GM23338 (cell line): ENCODE measurements around the gene TCFL5. TPM values are rescaled to one million over a fixed set of nuclear protein-coding genes. Genes with fewer than 3 reads are reported as not detected.

Experiments used
- ATAC-seq: fragments of 200-7000 bp; cut with Tn5 transposase; 3 replicates; pipeline ENCODE4 v1.9.1; 2020
- DNase-seq: peaks from one replicate; pipeline ENCODE4 v3.0.0-alpha.2; 2015; ENCODE audit warnings: low spot score
- H2AFZ ChIP-seq: fragments of 200-600 bp; sonication (generic); 2 replicates; pipeline ENCODE4 v1.8.0; 2016; ENCODE audit warnings: antibody characterized with exemption, mild to moderate bottlenecking, moderate library complexity
- H3F3A ChIP-seq: fragments of 200-600 bp; sonication (generic); replicated peaks from 2 replicates; pipeline ENCODE4 v1.8.0; 2017; ENCODE audit warnings: antibody characterized with exemption, mixed run types, low read depth
- H3K27ac ChIP-seq: fragments of 200-600 bp; sonication (generic); 2 replicates; pipeline ENCODE4 v1.6.1; 2016; ENCODE audit warnings: low read depth
- H3K27me3 ChIP-seq: fragments of 200-600 bp; sonication (generic); 2 replicates; pipeline ENCODE4 v1.8.0; 2016; ENCODE audit warnings: mild to moderate bottlenecking, mixed run types, moderate library complexity; ENCODE audit not compliant: insufficient read depth
- H3K36me3 ChIP-seq: fragments of 200-600 bp; sonication (generic); 2 replicates; pipeline ENCODE4 v1.8.0; 2016; ENCODE audit warnings: mild to moderate bottlenecking; ENCODE audit not compliant: insufficient read depth
- H3K4me1 ChIP-seq: fragments of 200-600 bp; sonication (generic); 2 replicates; pipeline ENCODE4 v1.8.0; 2016; ENCODE audit warnings: mild to moderate bottlenecking, moderate library complexity; ENCODE audit not compliant: insufficient read depth
- H3K4me2 ChIP-seq: fragments of 200-600 bp; sonication (generic); 2 replicates; pipeline ENCODE4 v1.7.1; 2017; ENCODE audit warnings: mixed run types
- H3K4me3 ChIP-seq: fragments of 200-600 bp; sonication (generic); 2 replicates; pipeline ENCODE4 v1.6.1; 2016; ENCODE audit warnings: mixed run types
- H3K79me2 ChIP-seq: fragments of 200-600 bp; sonication (generic); replicated peaks from 2 replicates; pipeline ENCODE4 v1.8.0; 2017; ENCODE audit warnings: mild to moderate bottlenecking; ENCODE audit not compliant: insufficient read depth
- H3K9me2 ChIP-seq: fragments of 200-600 bp; sonication (generic); 2 replicates; pipeline ENCODE4 v1.8.0; 2017; ENCODE audit not compliant: insufficient read depth
- H4K20me1 ChIP-seq: fragments of 200-600 bp; sonication (generic); replicated peaks from 2 replicates; pipeline ENCODE4 v1.8.0; 2017; ENCODE audit warnings: mild to moderate bottlenecking; ENCODE audit not compliant: insufficient read depth
- H3K27ac Mint-ChIP-seq: 2 replicates; pipeline ENCODE4 v1.8.0; 2020; ENCODE audit warnings: inconsistent platforms, mild to moderate bottlenecking, moderate library complexity, mixed read lengths
- H3K27me3 Mint-ChIP-seq: 3 replicates; pipeline ENCODE4 v1.8.0; 2022; ENCODE audit warnings: low read depth, mild to moderate bottlenecking, moderate library complexity, mixed read lengths, inconsistent platforms; ENCODE audit not compliant: insufficient read depth, poor library complexity
- H3K36me3 Mint-ChIP-seq: 3 replicates; pipeline ENCODE4 v1.8.0; 2021; ENCODE audit warnings: low read depth, mild to moderate bottlenecking, inconsistent platforms, moderate library complexity, mixed read lengths
- H3K4me1 Mint-ChIP-seq: 3 replicates; pipeline ENCODE4 v1.8.0; 2020; ENCODE audit warnings: mild to moderate bottlenecking, inconsistent platforms, mixed read lengths
- H3K4me3 Mint-ChIP-seq: 3 replicates; pipeline ENCODE4 v1.8.0; 2021; ENCODE audit warnings: moderate library complexity, mild to moderate bottlenecking, inconsistent platforms, mixed read lengths
- H3K9me3 Mint-ChIP-seq: 3 replicates; pipeline ENCODE4 v1.8.0; 2020; ENCODE audit warnings: moderate library complexity, mild to moderate bottlenecking, inconsistent platforms, mixed read lengths
- EZH2 ChIP-seq: fragments of 200-600 bp; sonication (generic); IDR thresholded peaks from one replicate; pipeline ENCODE4 v1.8.0; 2017; ENCODE audit warnings: antibody characterized with exemption, mild to moderate bottlenecking, low read depth; ENCODE audit not compliant: unreplicated experiment
- EZH2phosphoT487 ChIP-seq: fragments of 200-600 bp; sonication (generic); IDR thresholded peaks from one replicate; pipeline ENCODE4 v1.8.1; 2018; ENCODE audit warnings: antibody characterized with exemption; ENCODE audit not compliant: unreplicated experiment
- JUNB ChIP-seq: IDR thresholded peaks from one replicate; pipeline ENCODE4 v1.6.1; 2016; ENCODE audit warnings: antibody characterized with exemption; ENCODE audit not compliant: unreplicated experiment
- NANOG ChIP-seq: IDR thresholded peaks from 2 replicates; pipeline ENCODE4 v1.6.1; 2016; ENCODE audit warnings: antibody characterized with exemption, borderline replicate concordance
- POLR2AphosphoS5 ChIP-seq: IDR thresholded peaks from 2 replicates; pipeline ENCODE4 v1.6.1; 2016; ENCODE audit warnings: antibody characterized with exemption, low read depth
- STAT1 ChIP-seq: IDR thresholded peaks from one replicate; pipeline ENCODE4 v1.6.1; 2016; ENCODE audit warnings: antibody characterized with exemption; ENCODE audit not compliant: unreplicated experiment
- ZNF114 ChIP-seq: fragments of 250-450 bp; sonication (Bioruptor Pico); IDR thresholded peaks from 2 replicates; pipeline ENCODE4 v1.5.0; 2020; ENCODE audit warnings: mild to moderate bottlenecking, moderate library complexity
- ZNF331 ChIP-seq: fragments of 250-450 bp; sonication (Bioruptor Pico); IDR thresholded peaks from 2 replicates; pipeline ENCODE4 v1.5.0; 2020; ENCODE audit warnings: low read depth, mild to moderate bottlenecking, moderate library complexity
- polyA plus RNA-seq: library from polyadenylated mRNA; unstranded; fragments of >200 nt; fragmentation: Nextera tagmentation; extraction: Ambion mirVana; gene quantifications from 2 replicates; pipeline ENCODE4 v1.2.1, GENCODE V29; 2016
- total RNA-seq: library from RNA; depleted of rRNA; stranded (reverse); fragments of >200 nt; shearing (Covaris generic); gene quantifications from 2 replicates; pipeline ENCODE4 v1.2.3, GENCODE V29; 2014
- TF ChIP-seq, protein P1 (sequence below), 2 experiments: fragments of 200-600 bp in 1 of 2; sonication (generic) in 1 of 2; conservative IDR thresholded peaks; 2 replicates each; pipeline versions ENCODE4 v1.5.1 to v1.6.1; 2016 to 2017; ENCODE audit warnings: antibody characterized with exemption in 2 of 2, low read depth in 2 of 2, mild to moderate bottlenecking in 2 of 2, moderate library complexity in 1 of 2
- TF ChIP-seq, protein P2 (sequence below): IDR thresholded peaks from 2 replicates; pipeline ENCODE4 v1.6.1; 2016; ENCODE audit warnings: antibody characterized with exemption

TCFL5 gene
- total and polyA plus RNA-seq, 2 experiments from 2014 or later, result 5.8 to 19.3 TPM

DNA sequence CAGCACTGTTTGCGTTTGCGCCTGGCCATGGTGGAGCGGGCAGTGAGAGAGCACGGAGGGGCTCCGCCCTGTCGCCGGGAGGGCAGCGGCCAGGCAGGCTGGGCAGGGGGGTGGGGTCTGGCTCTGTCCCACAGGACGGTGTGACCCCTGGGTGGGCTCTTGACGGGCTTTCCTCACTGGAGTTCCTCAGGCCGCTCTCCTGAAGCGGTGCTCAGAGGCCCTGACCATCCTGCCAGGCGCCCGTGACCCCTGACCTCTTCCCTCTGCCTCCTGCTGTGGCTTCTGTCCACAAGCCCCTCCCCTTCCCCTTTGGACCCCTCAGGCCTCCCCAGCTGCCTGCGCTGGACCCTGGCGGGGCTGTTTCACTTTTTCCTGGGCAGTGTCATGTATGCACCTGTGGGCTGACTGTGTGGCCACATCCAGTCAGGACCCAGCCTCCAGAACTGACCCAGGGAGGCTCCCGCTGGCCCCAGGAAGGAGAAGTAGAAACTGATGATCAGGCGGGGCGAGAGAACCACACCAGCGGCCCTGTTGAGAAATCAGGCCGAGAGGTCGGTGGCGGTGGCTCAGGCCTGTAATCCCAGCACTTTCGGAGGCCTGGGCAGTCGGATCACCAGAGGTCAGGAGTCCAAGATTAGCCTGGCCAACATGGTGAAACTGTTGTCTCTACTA, 55.8 kb downstream of the TCFL5 start (continued):
- no peak for TF ChIP-seq ZNF331 (CRISPR knock-in tag)
- TF ChIP-seq ZNF114 (CRISPR knock-in tag), result no peak
- TF ChIP-seq STAT1, result no peak
- no peak for TF ChIP-seq JUNB

DNA sequence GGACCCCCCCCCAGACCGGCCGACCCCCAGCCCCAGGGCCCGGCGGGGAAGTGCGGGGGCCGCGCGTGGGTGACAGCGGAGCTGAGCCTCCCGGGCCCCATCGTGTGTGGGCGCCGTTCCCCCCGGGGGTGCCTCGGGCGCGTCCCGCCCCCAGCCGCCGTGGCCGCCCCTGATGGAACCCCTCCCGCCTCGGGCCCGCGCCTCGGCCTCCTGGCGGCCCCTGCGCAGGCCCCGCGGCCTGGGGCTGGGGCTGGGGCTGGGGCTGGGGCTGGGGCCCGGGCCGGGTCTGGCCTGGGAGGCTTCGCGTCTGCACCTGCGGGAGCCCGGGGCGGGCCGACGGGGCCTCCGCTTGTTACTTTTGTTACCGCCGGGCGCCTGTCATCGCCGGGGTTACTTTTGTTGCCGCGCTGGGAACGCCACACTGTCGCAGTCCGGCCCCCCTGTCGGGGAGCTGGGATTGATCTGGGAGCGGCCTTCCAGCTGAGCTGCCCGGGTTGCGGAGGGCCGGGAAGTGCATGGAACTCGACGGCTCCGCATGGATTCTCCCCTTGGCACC, 56.4 kb downstream of the TCFL5 start:
- Histone ChIP-seq H3K27me3 (peaks cover 8% of the 10 kb centered on the region; the same call in 1 of the 2 replicates), H3K36me3 (peaks cover 3% of the 10 kb centered on the region; the same call in 1 of the 2 replicates), H3K27ac (no peak overlapping the region), H3F3A (peaks cover 12% of the 10 kb centered on the region; the same call in 1 of the 2 replicates), H3K4me1 (peaks cover 10% of the 10 kb centered on the region; the same call in 1 of the 2 replicates), H3K4me3 (peak overlapping the region; percentile 76), H3K9me2 (no peaks in the 10 kb centered on the region), H2AFZ (no peak overlapping the region), H3K4me2 (peak overlapping the region; percentile 88), H4K20me1 (peaks cover 7% of the 10 kb centered on the region), H3K79me2 (peaks cover 9% of the 10 kb centered on the region; the same call in 1 of the 2 replicates)
- Mint-ChIP-seq H3K27me3 (peaks cover 36% of the 10 kb centered on the region), H3K4me1 (peaks cover 9% of the 10 kb centered on the region; the same call in 1 of the 3 replicates), H3K4me3 (peak overlapping the region; percentile 70), H3K36me3 (peaks cover 18% of the 10 kb centered on the region), H3K9me3 (no peaks in the 10 kb centered on the region), H3K27ac (no peak overlapping the region)
- peak; percentile 62 for DNase-seq
- ATAC-seq, result peak; percentile 55
- TF ChIP-seq STAT1, result no peak
- TF ChIP-seq EZH2, result no peak

DNA sequence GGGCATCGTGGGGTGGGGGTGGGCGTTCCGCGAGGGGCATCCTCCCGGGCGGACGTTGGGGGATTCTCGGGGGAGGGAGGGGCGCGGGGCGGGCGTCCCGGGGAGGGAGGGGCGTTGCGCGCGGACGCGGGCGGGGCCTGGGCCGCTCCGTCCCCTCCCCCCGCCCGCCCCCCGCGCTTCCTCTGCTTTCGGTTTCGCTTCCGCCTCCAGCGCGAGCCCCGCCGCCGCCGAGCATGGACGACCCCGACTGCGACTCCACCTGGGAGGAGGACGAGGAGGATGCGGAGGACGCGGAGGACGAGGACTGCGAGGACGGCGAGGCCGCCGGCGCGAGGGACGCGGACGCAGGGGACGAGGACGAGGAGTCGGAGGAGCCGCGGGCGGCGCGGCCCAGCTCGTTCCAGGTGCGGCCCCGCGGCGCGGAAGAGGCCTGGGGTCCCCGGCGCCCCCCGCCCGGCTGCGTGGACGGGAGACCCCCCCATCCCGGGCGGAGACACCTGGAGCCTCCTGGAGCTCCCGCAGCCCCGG, 56.9 kb downstream of the TCFL5 start, which contains the start of gene OGFR:
OGFR (plus strand) TSS at position 209 of the 528 bp plus-strand sequence; CDS start at position 234, 25 bp downstream.
- no peaks in the 10 kb centered on the region for H3K9me3 Mint-ChIP-seq
- H3K4me3 Mint-ChIP-seq, result peak within 1 kb of the TSS; percentile 88
- Histone ChIP-seq H3K9me2 (no peaks in the 10 kb centered on the region), H3K27me3 (peaks cover 8% of the 10 kb centered on the region; the same call in 1 of the 2 replicates), H3K27ac (no peak within 1 kb of the TSS), H3K4me2 (peak within 1 kb of the TSS; percentile 88), H4K20me1 (peaks cover 11% of the 10 kb centered on the region), H3K4me3 (peak within 1 kb of the TSS; percentile 76), H3K4me1 (peaks cover 10% of the 10 kb centered on the region; the same call in 1 of the 2 replicates), H3K79me2 (peaks cover 9% of the 10 kb centered on the region; the same call in 1 of the 2 replicates), H3F3A (peaks cover 12% of the 10 kb centered on the region; the same call in 1 of the 2 replicates), H3K36me3 (peaks cover 7% of the 10 kb centered on the region; the same call in 1 of the 2 replicates), H2AFZ (peak within 1 kb of the TSS; percentile 90)
- H3K27ac Mint-ChIP-seq, result no peak within 1 kb of the TSS
- peaks cover 9% of the 10 kb centered on the region; the same call in 1 of the 3 replicates for H3K4me1 Mint-ChIP-seq
- peaks cover 36% of the 10 kb centered on the region for H3K27me3 Mint-ChIP-seq
- DNase-seq (peak; percentile 71), ATAC-seq (peak; percentile 17)
- H3K36me3 Mint-ChIP-seq, result peaks cover 20% of the 10 kb centered on the region
- TF ChIP-seq, protein P1, sequence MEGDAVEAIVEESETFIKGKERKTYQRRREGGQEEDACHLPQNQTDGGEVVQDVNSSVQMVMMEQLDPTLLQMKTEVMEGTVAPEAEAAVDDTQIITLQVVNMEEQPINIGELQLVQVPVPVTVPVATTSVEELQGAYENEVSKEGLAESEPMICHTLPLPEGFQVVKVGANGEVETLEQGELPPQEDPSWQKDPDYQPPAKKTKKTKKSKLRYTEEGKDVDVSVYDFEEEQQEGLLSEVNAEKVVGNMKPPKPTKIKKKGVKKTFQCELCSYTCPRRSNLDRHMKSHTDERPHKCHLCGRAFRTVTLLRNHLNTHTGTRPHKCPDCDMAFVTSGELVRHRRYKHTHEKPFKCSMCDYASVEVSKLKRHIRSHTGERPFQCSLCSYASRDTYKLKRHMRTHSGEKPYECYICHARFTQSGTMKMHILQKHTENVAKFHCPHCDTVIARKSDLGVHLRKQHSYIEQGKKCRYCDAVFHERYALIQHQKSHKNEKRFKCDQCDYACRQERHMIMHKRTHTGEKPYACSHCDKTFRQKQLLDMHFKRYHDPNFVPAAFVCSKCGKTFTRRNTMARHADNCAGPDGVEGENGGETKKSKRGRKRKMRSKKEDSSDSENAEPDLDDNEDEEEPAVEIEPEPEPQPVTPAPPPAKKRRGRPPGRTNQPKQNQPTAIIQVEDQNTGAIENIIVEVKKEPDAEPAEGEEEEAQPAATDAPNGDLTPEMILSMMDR (conservative IDR thresholded peaks at IDR 0.05; ENCODE audit: low read depth in 2 of 2), result no peak
- TF ChIP-seq, protein P2, sequence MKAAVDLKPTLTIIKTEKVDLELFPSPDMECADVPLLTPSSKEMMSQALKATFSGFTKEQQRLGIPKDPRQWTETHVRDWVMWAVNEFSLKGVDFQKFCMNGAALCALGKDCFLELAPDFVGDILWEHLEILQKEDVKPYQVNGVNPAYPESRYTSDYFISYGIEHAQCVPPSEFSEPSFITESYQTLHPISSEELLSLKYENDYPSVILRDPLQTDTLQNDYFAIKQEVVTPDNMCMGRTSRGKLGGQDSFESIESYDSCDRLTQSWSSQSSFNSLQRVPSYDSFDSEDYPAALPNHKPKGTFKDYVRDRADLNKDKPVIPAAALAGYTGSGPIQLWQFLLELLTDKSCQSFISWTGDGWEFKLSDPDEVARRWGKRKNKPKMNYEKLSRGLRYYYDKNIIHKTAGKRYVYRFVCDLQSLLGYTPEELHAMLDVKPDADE, result no peak
- no peak for TF ChIP-seq NANOG
- TF ChIP-seq POLR2AphosphoS5, result peak; percentile 64; the same call in 1 of the 2 replicates
- TF ChIP-seq EZH2phosphoT487, result no peak
- no peak for TF ChIP-seq ZNF114 (CRISPR knock-in tag)
